Right renal cortex interstitium (tissue), 3 donors: ENCODE data around the gene SLC37A2. TPM values are rescaled to one million over a fixed set of nuclear protein-coding genes. Genes with fewer than 3 reads are reported as not detected.
"Not testable (repeated sequence)": the region's sequence is repeated elsewhere in the genome, so short reads cannot be mapped to it uniquely, and the experiment has no call there.

Experiments used
- DNase-seq, 3 donors: peaks; one replicate each; pipeline ENCODE4 v3.0.0-alpha.2; 2013; ENCODE audit warnings: low read depth in 3 of 3, low spot score in 2 of 3
- polyA plus RNA-seq, 3 donors: library from polyadenylated mRNA; unstranded; fragments of 120-200 nt; gene quantifications; one replicate each; pipeline ENCODE4 v1.2.1, GENCODE V29; 2013; ENCODE audit not compliant: insufficient read length in 3 of 3

Gene SLC37A2
- polyA plus RNA-seq, 3 donors = 1.0 to 1.5 (median 1.4) TPM

- no peak for DNase-seq
Observed at GRCh38 chr11:125082611-125083311, 19.7 kb downstream of the SLC37A2 start.

DNA sequence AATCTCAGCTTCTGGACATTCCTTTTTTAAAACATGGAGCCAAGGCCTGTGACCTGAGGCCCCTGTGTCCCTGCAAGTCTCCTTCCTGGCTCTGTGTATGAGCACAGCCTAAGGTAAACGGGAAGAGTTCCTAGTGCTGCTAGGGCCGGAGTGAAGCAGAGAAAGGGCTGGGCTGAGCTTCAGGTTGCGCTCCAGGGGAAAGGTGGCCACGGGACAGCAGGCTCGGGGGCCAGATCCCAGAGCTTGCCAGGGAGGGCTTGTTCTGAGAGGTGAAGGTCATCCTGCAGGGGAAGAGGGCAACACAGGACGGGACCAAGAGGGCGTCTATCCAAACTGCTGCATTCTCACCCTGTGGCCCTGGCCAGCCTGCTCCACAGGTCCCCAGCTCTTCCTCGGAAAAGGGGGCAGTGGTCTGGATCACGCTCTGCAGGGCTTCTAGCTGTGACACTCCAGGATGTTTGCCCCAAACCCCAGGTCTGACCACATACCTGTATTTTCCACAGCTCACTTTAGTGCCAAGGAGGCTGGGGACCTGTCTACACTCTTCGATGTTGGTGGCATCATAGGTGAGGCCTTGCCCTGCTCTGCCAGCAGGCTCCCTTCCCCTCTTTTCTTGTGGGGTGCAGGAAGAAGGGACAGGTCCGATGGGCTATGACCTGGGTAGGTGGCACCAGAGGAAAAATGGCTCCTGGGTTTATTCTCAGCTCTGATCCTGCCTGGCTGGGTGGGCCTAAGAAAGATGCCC is 20.4 kb downstream of the SLC37A2 start:
- DNase-seq = no peak

DNA sequence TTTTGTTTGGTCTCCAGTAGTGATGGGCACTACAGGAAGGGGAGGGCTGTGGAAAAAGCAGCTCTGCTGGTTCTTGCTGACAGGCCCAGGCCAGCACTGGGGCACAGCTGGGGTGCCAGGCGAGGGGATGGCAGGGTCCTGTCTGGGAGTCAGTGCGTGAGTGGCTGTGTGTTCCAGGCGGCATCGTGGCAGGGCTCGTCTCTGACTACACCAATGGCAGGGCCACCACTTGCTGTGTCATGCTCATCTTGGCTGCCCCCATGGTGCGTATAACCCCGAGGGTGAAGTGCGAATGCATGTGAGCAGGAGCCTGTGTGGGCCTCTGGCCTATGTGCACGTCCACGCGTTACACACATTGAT is 20.9 kb downstream of the SLC37A2 start:
- no peak for DNase-seq

DNA sequence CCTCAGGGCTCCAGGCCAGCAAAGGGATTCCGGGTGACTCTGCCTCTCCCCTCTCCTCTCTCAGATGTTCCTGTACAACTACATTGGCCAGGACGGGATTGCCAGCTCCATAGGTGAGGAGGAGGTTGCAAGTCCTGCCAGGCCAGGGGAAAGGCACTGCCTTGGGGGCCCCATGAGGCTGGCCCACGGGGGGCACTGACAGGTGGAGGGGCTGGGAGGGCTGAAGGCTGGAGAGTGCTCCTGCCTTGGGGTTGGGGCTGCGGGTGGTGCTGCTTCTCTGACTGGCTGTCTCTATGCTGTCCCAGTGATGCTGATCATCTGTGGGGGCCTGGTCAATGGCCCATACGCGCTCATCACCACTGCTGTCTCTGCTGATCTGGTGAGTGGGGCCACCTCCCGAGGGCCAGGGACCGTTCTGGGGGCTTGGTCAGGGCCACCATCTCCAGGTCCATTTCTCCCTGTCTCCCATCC is 21.7 kb downstream of the SLC37A2 start:
- DNase-seq = no peak

GRCh38 chr11:125085301-125086081 is 22.4 kb downstream of the SLC37A2 start:
- no peak for DNase-seq

GRCh38 chr11:125086633-125087296 is 23.7 kb downstream of the SLC37A2 start:
- DNase-seq = no peak

GRCh38 chr11:125088123-125088522 is 25.0 kb downstream of the SLC37A2 start:
- no peak for DNase-seq

DNA sequence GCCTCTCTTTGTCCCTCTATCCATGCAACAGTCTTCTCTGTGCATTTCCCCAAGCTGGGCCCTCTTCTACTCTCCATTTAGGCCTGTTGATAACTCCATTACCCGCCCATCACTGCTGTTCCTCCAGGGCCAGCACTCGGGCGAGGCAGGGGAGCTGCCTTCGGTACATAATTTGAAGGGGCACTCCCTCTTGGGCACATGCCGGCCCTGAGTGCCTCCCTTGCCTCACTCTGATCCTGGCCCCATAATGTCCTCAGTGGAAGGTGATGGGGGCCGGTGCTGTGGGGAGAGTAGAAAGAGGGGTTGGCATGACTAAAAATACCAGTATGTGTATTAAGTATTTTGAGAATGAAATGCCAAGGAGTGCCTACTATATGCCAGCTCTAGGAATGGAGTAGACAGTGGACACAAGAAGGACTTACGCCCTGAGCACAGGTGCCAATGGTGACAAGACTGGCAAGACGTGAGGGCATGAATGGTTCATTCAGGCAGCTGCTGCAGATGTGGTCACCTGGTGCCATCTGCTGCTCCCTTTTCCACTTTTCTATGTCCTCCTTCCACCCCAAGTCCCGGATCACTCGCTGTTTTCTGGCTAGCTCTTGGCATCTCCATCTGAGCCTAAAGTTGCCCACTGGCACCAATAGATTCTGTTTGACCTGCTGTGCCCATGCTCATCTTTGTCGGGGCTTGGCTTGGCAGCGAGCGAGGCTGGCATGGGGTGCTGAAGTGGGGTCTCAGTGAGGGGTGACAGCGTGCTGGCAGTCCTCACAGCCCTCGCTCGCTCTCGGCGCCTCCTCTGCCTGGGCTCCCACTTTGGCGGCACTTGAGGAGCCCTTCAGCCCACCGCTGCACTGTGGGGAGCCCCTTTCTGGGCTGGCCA is 25.7 kb downstream of the SLC37A2 start:
- no peak for DNase-seq

GRCh38 chr11:125089481-125089880 is 26.4 kb downstream of the SLC37A2 start:
- not testable (repeated sequence) for DNase-seq

DNA sequence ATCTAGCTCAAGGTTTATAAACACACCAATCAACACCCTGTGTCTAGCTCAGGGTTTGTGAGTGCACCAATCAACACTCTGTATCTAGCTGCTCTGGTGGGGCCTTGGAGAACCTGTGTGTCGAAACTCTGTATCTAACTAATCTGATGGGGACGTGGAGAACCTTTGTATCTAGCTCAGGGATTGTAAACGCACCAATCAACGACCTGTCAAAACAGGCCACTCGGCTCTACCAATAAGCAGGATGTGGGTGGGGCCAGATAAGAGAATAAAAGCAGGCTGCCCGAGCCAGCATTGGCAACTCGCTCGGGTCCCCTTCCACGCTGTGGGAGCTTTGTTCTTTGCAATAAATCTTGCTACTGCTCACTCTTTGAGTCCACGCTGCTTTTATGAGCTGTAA is 27.0 kb downstream of the SLC37A2 start:
- not testable (repeated sequence) for DNase-seq

GRCh38 chr11:125090816-125091215 is 27.7 kb downstream of the SLC37A2 start:
- DNase-seq = no peak

- peak; percentile 60 to 67 (median 67) for DNase-seq
Observed at GRCh38 chr11:125091247-125091876, 28.3 kb downstream of the SLC37A2 start.

GRCh38 chr11:125091877-125092664 is 29.0 kb downstream of the SLC37A2 start:
- no peak for DNase-seq

- no peak for DNase-seq
Observed at GRCh38 chr11:125092669-125093068, 29.6 kb downstream of the SLC37A2 start.

DNA sequence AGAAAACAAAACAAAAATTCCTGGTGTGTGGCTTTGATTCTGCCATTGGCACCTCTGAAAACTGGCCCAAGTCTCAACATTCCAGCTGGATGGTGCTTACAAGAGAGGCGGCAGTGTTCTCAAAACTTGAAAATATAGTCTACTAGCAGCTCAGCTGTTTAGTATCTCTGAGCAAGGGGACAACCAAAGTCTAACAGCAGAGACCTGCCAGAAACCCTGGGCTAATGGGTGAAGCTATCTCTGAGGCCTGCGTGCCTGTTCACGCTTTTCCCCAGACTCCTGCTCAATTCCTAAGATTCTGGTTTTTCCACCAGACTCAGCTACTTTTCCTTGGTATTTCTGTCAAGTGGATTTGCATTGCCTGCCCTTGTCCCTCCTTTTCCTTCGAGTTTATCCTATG is 30.4 kb downstream of the SLC37A2 start:
- no peak for DNase-seq

- DNase-seq = no peak
Observed at GRCh38 chr11:125094731-125095130, 31.6 kb downstream of the SLC37A2 start.

DNA sequence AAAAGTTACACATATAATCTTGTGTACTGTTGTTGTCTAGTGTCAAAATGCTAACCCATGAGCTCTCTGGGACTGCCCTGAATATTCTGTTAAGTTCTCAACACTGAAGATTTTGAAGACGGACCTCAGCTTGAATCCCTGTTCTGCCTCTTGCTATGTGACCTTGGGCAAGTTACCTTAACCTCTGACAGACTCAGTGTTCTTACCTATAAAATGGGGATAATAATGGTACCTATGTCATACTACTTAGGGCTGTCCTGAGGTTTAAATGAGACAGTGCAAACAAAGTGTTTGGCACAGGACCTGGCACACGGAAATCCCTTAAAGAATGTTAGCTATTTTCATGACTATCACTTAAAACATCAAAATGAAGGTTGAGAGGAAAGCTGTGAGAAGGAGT is 37.0 kb downstream of the SLC37A2 start:
- DNase-seq = no peak

GRCh38 chr11:125101596-125101995 is 38.5 kb downstream of the SLC37A2 start:
- no peak for DNase-seq

DNA sequence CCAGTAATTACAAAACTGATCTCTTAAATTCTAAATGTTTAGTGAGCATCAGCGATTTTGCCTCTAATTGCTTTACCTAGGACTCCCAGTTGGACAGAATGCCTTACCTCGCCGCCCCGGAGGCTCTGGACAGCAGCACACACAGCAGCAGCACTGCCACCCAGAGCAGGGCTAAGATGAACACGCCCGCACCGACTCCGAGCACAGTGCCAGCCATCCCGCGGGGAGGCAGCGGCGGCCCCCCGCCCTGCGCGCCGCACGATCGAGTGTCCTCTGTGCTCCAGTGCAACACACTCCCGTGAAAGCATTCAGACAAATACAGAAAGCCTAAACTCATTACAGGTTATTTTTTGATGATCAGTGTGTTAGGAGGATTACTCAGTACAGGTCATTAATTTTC is 38.9 kb downstream of the SLC37A2 start:
- no peak for DNase-seq
